IgD-negative memory B cell (primary cell): ENCODE measurements around the gene POLR1E. TPM values are rescaled to one million over a fixed set of nuclear protein-coding genes. Genes with fewer than 3 reads are reported as not detected.

ENCODE experiments used
- H3K27ac Mint-ChIP-seq, 3 donors: one replicate each; pipeline ENCODE4 v1.8.0; 2020 to 2022; ENCODE audit warnings: mild to moderate bottlenecking in 3 of 3, mixed read lengths in 3 of 3, moderate library complexity in 1 of 3
- H3K27me3 Mint-ChIP-seq: one replicate; pipeline ENCODE4 v1.8.0; 2021; ENCODE audit warnings: mixed read lengths
- H3K36me3 Mint-ChIP-seq: one replicate; pipeline ENCODE4 v1.8.0; 2020; ENCODE audit warnings: mild to moderate bottlenecking, mixed read lengths
- H3K4me1 Mint-ChIP-seq, 3 donors: one replicate each; pipeline ENCODE4 v1.8.0; 2020 to 2022; ENCODE audit warnings: mixed read lengths in 3 of 3, mild to moderate bottlenecking in 1 of 3
- H3K4me3 Mint-ChIP-seq, 4 donors: one replicate each; pipeline ENCODE4 v1.8.0; 2020 to 2022; ENCODE audit warnings: mild to moderate bottlenecking in 4 of 4, mixed read lengths in 4 of 4, moderate library complexity in 3 of 4
- H3K9me3 Mint-ChIP-seq, 3 donors: one replicate each; pipeline ENCODE4 v1.8.0; 2020 to 2021; ENCODE audit warnings: mixed read lengths in 3 of 3, mild to moderate bottlenecking in 1 of 3
- polyA plus RNA-seq: library from polyadenylated mRNA; unstranded; fragments of 300-500 nt; fragmentation: Illumina TruSeq; gene quantifications from one replicate; pipeline ENCODE4 v1.2.3, GENCODE V29; 2021

Gene POLR1E
- polyA plus RNA-seq, 1 donor from 2014 or later = 13.7 TPM

- no peak overlapping the region for H3K27ac Mint-ChIP-seq
- H3K4me3 Mint-ChIP-seq = no peak overlapping the region
- H3K4me1 Mint-ChIP-seq = peaks cover 24 to 37% (median 25%) of the 10 kb centered on the region in 3 donors
- no peaks in the 10 kb centered on the region for H3K9me3 Mint-ChIP-seq
- H3K27me3 Mint-ChIP-seq = no peaks in the 10 kb centered on the region
- peaks cover 14% of the 10 kb centered on the region for H3K36me3 Mint-ChIP-seq
These were observed 65.0 kb downstream of the POLR1E start for GRCh38 chr9:37550781-37551180.

GRCh38 chr9:37551468-37551867 is 65.7 kb downstream of the POLR1E start:
- Mint-ChIP-seq H3K27me3 (no peaks in the 10 kb centered on the region), H3K4me1 (peaks cover 24 to 35% (median 25%) of the 10 kb centered on the region in 3 donors), H3K4me3 (no peak overlapping the region), H3K27ac (no peak overlapping the region), H3K36me3 (peaks cover 15% of the 10 kb centered on the region), H3K9me3 (no peaks in the 10 kb centered on the region)

GRCh38 chr9:37551888-37552287 is 66.1 kb downstream of the POLR1E start:
- peaks cover 24 to 33% (median 25%) of the 10 kb centered on the region in 3 donors for H3K4me1 Mint-ChIP-seq
- peaks cover 15% of the 10 kb centered on the region for H3K36me3 Mint-ChIP-seq
- H3K9me3 Mint-ChIP-seq = no peaks in the 10 kb centered on the region
- H3K27ac Mint-ChIP-seq = no peak overlapping the region
- H3K27me3 Mint-ChIP-seq = no peaks in the 10 kb centered on the region
- peak overlapping the region in 1 of 4 donors; percentile 7 for H3K4me3 Mint-ChIP-seq

Other genes with a start within 250 kb of the POLR1E start
- gene GRHPR, start 63.3 kb upstream of the POLR1E start, polyA plus RNA-seq = 84.6 TPM
- 1.1 TPM for gene ZBTB5, start 20.5 kb upstream of the POLR1E start, polyA plus RNA-seq
- 15.1 TPM for gene FBXO10, start 90.4 kb downstream of the POLR1E start, polyA plus RNA-seq
- 166 TPM for gene TOMM5, start 106.6 kb downstream of the POLR1E start, polyA plus RNA-seq
- gene FRMPD1, start 165.0 kb downstream of the POLR1E start, polyA plus RNA-seq = not detected